ENCODE results near the gene DDAH1. TPM values are rescaled to one million over a fixed set of nuclear protein-coding genes. Genes with fewer than 3 reads are reported as not detected.

The DDAH1 gene
- total and polyA plus RNA-seq, 2 of the 8 experiments (the other 6 are each of a cell fraction or from before 2014, with no cell fraction given) = 22.8 to 54.5 TPM

- H3K4me3 ChIP-seq (ENCODE audit: extremely low read depth in 1 of 4, insufficient read depth in 2 of 4, low read depth in 3 of 4, low read length in 4 of 4) = no peak overlapping the region
- no peaks in the 10 kb centered on the region for H3K27me3 ChIP-seq (replicated peaks in 1 of 4; ENCODE audit: control insufficient read depth in 3 of 4, extremely low read depth in 1 of 4, insufficient read depth in 3 of 4, low read length in 3 of 4)
- H3K27ac ChIP-seq (ENCODE audit: low read depth, low read length) = no peak overlapping the region
- H2BK5ac ChIP-seq (ENCODE audit: low read depth, low read length) = no peak overlapping the region
- ChIA-PET POLR2A (ENCODE audit: partially characterized antibody) (no interaction called here), CTCF (ENCODE audit: partially characterized antibody) (interaction anchor here (0.5 to 0.7 kb wide), 2 partner anchors 30 to 78 kb away, joined by 3 to 4 read pairs; no protein-coding TSS in a partner anchor)
- H2AFZ ChIP-seq (ENCODE audit: low read length) = no peak overlapping the region
- no peak overlapping the region for H3K9ac ChIP-seq (replicated peaks in 1 of 4; ENCODE audit: extremely low read depth in 1 of 4, low read depth in 3 of 4, low read length in 3 of 4)
- no peaks in the 10 kb centered on the region for H3K79me2 ChIP-seq (ENCODE audit: control insufficient read depth in 1 of 2, insufficient read depth in 2 of 2, low read length in 2 of 2)
- no peak overlapping the region for H3K14ac ChIP-seq (ENCODE audit: insufficient read length)
- no peak overlapping the region for H3K23ac ChIP-seq (ENCODE audit: insufficient read length)
- H3K79me1 ChIP-seq (ENCODE audit: low read depth, low read length) = no peaks in the 10 kb centered on the region; the same call in 1 of the 2 replicates
- H3K56ac ChIP-seq (replicated peaks; ENCODE audit: insufficient read length, low read depth, low read length) = no peak overlapping the region
- no peak overlapping the region for H4K8ac ChIP-seq (ENCODE audit: extremely low read depth, insufficient read depth, low read length)
- WGBS, 2 experiments (ENCODE audit: extremely low coverage in 1 of 2, insufficient coverage in 1 of 2, insufficient read length in 1 of 2, insufficient replicate concordance in 2 of 2, low coverage in 1 of 2, low lambda C conversion rate in 2 of 2, missing lambda C conversion rate in 1 of 2) = 91% methylated on average over 3 of the region's 3 CpGs; no CpG with 5 or more reads in 1 of the 2 experiments
- no peak overlapping the region for H3K18ac ChIP-seq (ENCODE audit: extremely low read depth, low read length)
- H4K91ac ChIP-seq (replicated peaks; ENCODE audit: insufficient read length, low read length) = no peak overlapping the region
- H4K5ac ChIP-seq (ENCODE audit: insufficient read length, low read depth, low read length) = no peak overlapping the region
- H3K4ac ChIP-seq (replicated peaks; ENCODE audit: insufficient read length, low read depth, low read length) = no peak overlapping the region
- H2BK20ac ChIP-seq (ENCODE audit: low read length) = no peak overlapping the region
- no peak overlapping the region for H3K4me2 ChIP-seq (ENCODE audit: insufficient read depth in 1 of 2, low read depth in 2 of 2, low read length in 2 of 2)
- H2BK15ac ChIP-seq (ENCODE audit: low read length) = no peak overlapping the region
- FAIRE-seq = no peak
- no peak for DNase-seq (ENCODE audit: low read depth in 1 of 2, low spot score in 2 of 2)
- no peaks in the 10 kb centered on the region for H3K4me1 ChIP-seq (replicated peaks in 1 of 4; ENCODE audit: control insufficient read depth in 3 of 4, insufficient read depth in 4 of 4, low read length in 3 of 4)
- no peaks in the 10 kb centered on the region; a peak in 1 of 8 replicates for H3K36me3 ChIP-seq (ENCODE audit: control insufficient read depth in 2 of 4, insufficient read depth in 4 of 4, low read length in 3 of 4)
- no peak overlapping the region for H2AK5ac ChIP-seq (ENCODE audit: low read depth, low read length)
- no peak overlapping the region for H2BK12ac ChIP-seq (ENCODE audit: low read depth, low read length)
- no peaks in the 10 kb centered on the region for H3K23me2 ChIP-seq (ENCODE audit: low read depth, low read length)
- H3K9me3 ChIP-seq (ENCODE audit: insufficient read depth in 2 of 2, low read depth in 1 of 2, low read length in 1 of 2) = no peaks in the 10 kb centered on the region
- H4K20me1 ChIP-seq (replicated peaks in 1 of 2; ENCODE audit: control insufficient read depth in 1 of 2, insufficient read depth in 2 of 2, low read length in 2 of 2) = peaks cover 0 to 1% of the 10 kb centered on the region in 2 experiments
- H2BK120ac ChIP-seq (replicated peaks; ENCODE audit: low read depth, low read length) = no peak overlapping the region
- no peak for TF ChIP-seq BRCA1 (IDR thresholded peaks at IDR 0.05; ENCODE audit: low read depth, low read length)
- TF ChIP-seq SIN3A (conservative IDR thresholded peaks at IDR 0.05 in 1 of 2, IDR thresholded peaks at IDR 0.05 in 1 of 2; ENCODE audit: low read depth in 1 of 2, low read length in 2 of 2) = no peak
- TF ChIP-seq, protein P1, sequence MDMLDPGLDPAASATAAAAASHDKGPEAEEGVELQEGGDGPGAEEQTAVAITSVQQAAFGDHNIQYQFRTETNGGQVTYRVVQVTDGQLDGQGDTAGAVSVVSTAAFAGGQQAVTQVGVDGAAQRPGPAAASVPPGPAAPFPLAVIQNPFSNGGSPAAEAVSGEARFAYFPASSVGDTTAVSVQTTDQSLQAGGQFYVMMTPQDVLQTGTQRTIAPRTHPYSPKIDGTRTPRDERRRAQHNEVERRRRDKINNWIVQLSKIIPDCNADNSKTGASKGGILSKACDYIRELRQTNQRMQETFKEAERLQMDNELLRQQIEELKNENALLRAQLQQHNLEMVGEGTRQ (IDR thresholded peaks at IDR 0.05; ENCODE audit: low read length) = no peak
- no peak for TF ChIP-seq SIX5 (IDR thresholded peaks at IDR 0.05; ENCODE audit: low read depth, low read length)
- TF ChIP-seq CEBPB (IDR thresholded peaks at IDR 0.05; ENCODE audit: low read depth, low read length) = no peak
- TF ChIP-seq BACH1 (IDR thresholded peaks at IDR 0.05; ENCODE audit: low read length) = no peak
- TF ChIP-seq MAFK (IDR thresholded peaks at IDR 0.05; ENCODE audit: low read depth, low read length) = no peak
- TF ChIP-seq CREB1 (IDR thresholded peaks at IDR 0.05) = no peak
- no peak for TF ChIP-seq KDM5A (IDR thresholded peaks at IDR 0.05; ENCODE audit: low read length)
- no peak for TF ChIP-seq TCF12 (IDR thresholded peaks at IDR 0.05; ENCODE audit: low read depth, low read length)
- TF ChIP-seq, protein P2, sequence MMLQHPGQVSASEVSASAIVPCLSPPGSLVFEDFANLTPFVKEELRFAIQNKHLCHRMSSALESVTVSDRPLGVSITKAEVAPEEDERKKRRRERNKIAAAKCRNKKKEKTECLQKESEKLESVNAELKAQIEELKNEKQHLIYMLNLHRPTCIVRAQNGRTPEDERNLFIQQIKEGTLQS (IDR thresholded peaks at IDR 0.05; ENCODE audit: insufficient read depth, low read depth, low read length) = no peak
- TF ChIP-seq SAP30 (IDR thresholded peaks at IDR 0.05; ENCODE audit: insufficient read depth, insufficient replicate concordance, low read length) = no peak
Observed at GRCh38 chr1:85313888-85314696, 150.9 kb downstream of the DDAH1 start.
